ENCODE data around the gene HNRNPUL1. TPM values are rescaled to one million over a fixed set of nuclear protein-coding genes. Genes with fewer than 3 reads are reported as not detected.

The HNRNPUL1 gene
- total and polyA plus RNA-seq, 2 donors (not counting 3 experiments of a cell fraction or from before 2014, with no cell fraction given): 83.2 to 261 TPM

DNA sequence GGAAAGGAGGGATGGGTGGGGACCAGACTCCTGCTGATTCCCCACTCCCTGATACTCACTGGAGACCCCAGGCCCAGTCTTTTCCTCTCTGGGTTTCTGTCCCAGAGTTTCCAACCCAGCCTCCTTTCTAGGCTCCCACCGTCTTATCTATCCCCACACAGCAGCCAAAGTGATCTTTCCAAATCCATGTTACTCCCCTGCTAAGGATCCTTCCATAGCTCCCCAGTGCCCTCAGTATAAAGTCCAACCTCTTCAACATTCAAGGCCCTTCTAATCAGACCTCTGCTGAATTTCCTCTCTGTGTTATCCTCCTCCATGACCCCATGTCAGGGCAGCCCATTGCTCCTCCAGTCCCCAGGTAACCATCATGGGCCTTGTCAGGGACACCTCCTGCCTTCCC lies 90.9 kb downstream of the HNRNPUL1 start:
- FAIRE-seq (no peak), DNase-seq (ENCODE audit: low read depth, low spot score) (no peak)
- no peak overlapping the region for H3K4me3 ChIP-seq (replicated peaks in 1 of 3; ENCODE audit: insufficient read depth in 1 of 3, low read depth in 1 of 3, low read length in 3 of 3)
- no peak for TF ChIP-seq GATA2 (IDR thresholded peaks at IDR 0.05; ENCODE audit: insufficient read depth, insufficient read length, low read depth, low read length)
- no peak for TF ChIP-seq MAX (IDR thresholded peaks at IDR 0.05; ENCODE audit: insufficient read depth, insufficient read length)
- no peak for TF ChIP-seq POLR2AphosphoS5 (IDR thresholded peaks at IDR 0.05; ENCODE audit: insufficient read depth, low read depth, low read length)
- TF ChIP-seq, protein P1, sequence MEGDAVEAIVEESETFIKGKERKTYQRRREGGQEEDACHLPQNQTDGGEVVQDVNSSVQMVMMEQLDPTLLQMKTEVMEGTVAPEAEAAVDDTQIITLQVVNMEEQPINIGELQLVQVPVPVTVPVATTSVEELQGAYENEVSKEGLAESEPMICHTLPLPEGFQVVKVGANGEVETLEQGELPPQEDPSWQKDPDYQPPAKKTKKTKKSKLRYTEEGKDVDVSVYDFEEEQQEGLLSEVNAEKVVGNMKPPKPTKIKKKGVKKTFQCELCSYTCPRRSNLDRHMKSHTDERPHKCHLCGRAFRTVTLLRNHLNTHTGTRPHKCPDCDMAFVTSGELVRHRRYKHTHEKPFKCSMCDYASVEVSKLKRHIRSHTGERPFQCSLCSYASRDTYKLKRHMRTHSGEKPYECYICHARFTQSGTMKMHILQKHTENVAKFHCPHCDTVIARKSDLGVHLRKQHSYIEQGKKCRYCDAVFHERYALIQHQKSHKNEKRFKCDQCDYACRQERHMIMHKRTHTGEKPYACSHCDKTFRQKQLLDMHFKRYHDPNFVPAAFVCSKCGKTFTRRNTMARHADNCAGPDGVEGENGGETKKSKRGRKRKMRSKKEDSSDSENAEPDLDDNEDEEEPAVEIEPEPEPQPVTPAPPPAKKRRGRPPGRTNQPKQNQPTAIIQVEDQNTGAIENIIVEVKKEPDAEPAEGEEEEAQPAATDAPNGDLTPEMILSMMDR (IDR thresholded peaks at IDR 0.05; ENCODE audit: extremely low read depth in 1 of 2, insufficient read depth in 1 of 2, low read depth in 1 of 2, low read length in 2 of 2): no peak
- H3K9me3 ChIP-seq (replicated peaks; ENCODE audit: control insufficient read depth, insufficient read depth, low read length): no peaks in the 10 kb centered on the region
- H3K4me2 ChIP-seq (ENCODE audit: insufficient read depth, low read length): no peak overlapping the region
- POLR2A ChIA-PET: interaction anchor here (2.0 kb wide), 1 partner anchor 9 kb away, joined by 8 read pairs; the partner anchor contains the start of gene B9D2
- H3K79me2 ChIP-seq (ENCODE audit: control insufficient read depth, insufficient read depth, low read length): peaks cover 34% of the 10 kb centered on the region
- H4K20me1 ChIP-seq (replicated peaks; ENCODE audit: control insufficient read depth, extremely low read depth, insufficient read depth, low read length): no peaks in the 10 kb centered on the region
- H3K9ac ChIP-seq (replicated peaks; ENCODE audit: extremely low read depth, insufficient read depth, low read length): no peak overlapping the region
- no TSS peak for BruUV-seq (replicated peaks)
- H3K4me1 ChIP-seq (ENCODE audit: control insufficient read depth, extremely low read depth, insufficient read depth, low read length): no peaks in the 10 kb centered on the region
- H3K27me3 ChIP-seq (ENCODE audit: control insufficient read depth in 2 of 2, insufficient read depth in 2 of 2, low read length in 2 of 2): no peaks in the 10 kb centered on the region
- no peak overlapping the region for H2AFZ ChIP-seq (ENCODE audit: low read depth, low read length)
- dilution Hi-C loops (cut with MboI; ENCODE audit: extremely low pct_ligation_motif_present, low sequenced_read_pairs) (no loop called here), intact Hi-C loops (cut with micrococcal nuclease) (loop anchor here (2.0 kb wide), 1 partner anchor 90 kb away; the partner anchor contains the start of gene HNRNPUL1)
- H3K36me3 ChIP-seq (ENCODE audit: control insufficient read depth in 2 of 2, extremely low read depth in 1 of 2, insufficient read depth in 2 of 2, low read length in 2 of 2): no peaks in the 10 kb centered on the region
- H3K9me1 ChIP-seq (replicated peaks; ENCODE audit: control insufficient read depth, extremely low read depth, insufficient read depth, low read length): no peaks in the 10 kb centered on the region
- no peak overlapping the region for H3K27ac ChIP-seq (ENCODE audit: insufficient read depth, low read depth, low read length)
- CTCF ChIA-PET: interaction anchor here (0.8 to 1.6 kb wide), 5 partner anchors 9 to 77 kb away, joined by 3 to 9 read pairs (median 4); partner anchors contain the start of gene B9D2

DNA sequence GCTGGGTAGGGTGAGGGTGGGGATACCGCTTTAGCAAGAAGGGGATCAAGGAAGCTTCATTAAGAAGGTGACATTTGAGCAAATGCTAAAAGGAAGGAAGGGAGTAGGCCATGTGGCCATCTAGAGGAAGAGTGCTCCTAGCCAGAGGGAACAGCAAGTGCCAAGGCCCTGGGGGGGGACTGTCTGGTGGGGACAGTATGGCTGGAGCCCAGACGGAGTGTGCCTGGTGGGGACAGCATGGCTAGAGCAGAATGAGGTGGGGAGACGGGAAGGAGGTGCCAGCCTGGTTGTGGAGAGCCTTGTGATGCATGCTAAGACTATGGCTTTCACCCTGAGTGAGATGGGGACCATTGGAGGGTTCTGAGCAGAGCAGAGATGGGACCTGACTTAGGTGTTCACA lies 91.6 kb downstream of the HNRNPUL1 start:
- FAIRE-seq (no peak), DNase-seq (ENCODE audit: low read depth, low spot score) (no peak)
- H3K27me3 ChIP-seq (ENCODE audit: control insufficient read depth in 2 of 2, insufficient read depth in 2 of 2, low read length in 2 of 2): no peaks in the 10 kb centered on the region
- no peak overlapping the region for H3K27ac ChIP-seq (ENCODE audit: insufficient read depth, low read depth, low read length)
- H3K36me3 ChIP-seq (ENCODE audit: control insufficient read depth in 2 of 2, extremely low read depth in 1 of 2, insufficient read depth in 2 of 2, low read length in 2 of 2): no peaks in the 10 kb centered on the region
- H3K9ac ChIP-seq (replicated peaks; ENCODE audit: extremely low read depth, insufficient read depth, low read length): no peak overlapping the region
- intact Hi-C loops (cut with micrococcal nuclease): loop anchor here (2.0 kb wide), 1 partner anchor 91 kb away; the partner anchor contains the start of gene HNRNPUL1
- no peaks in the 10 kb centered on the region for H4K20me1 ChIP-seq (replicated peaks; ENCODE audit: control insufficient read depth, extremely low read depth, insufficient read depth, low read length)
- no peaks in the 10 kb centered on the region for H3K4me1 ChIP-seq (ENCODE audit: control insufficient read depth, extremely low read depth, insufficient read depth, low read length)
- CTCF ChIA-PET: interaction anchor here (0.9 to 1.6 kb wide), 6 partner anchors 8 to 76 kb away, joined by 3 to 9 read pairs (median 3); partner anchors contain the start of genes B3GNT8 and B9D2
- H3K4me3 ChIP-seq (replicated peaks in 1 of 3; ENCODE audit: insufficient read depth in 1 of 3, low read depth in 1 of 3, low read length in 3 of 3): no peak overlapping the region
- no peak overlapping the region for H2AFZ ChIP-seq (ENCODE audit: low read depth, low read length)
- H3K79me2 ChIP-seq (ENCODE audit: control insufficient read depth, insufficient read depth, low read length): peaks cover 26% of the 10 kb centered on the region
- dilution Hi-C loops (cut with MboI; ENCODE audit: extremely low pct_ligation_motif_present, low sequenced_read_pairs): no loop called here
- no TSS peak for BruUV-seq (replicated peaks)
- H3K4me2 ChIP-seq (ENCODE audit: insufficient read depth, low read length): no peak overlapping the region
- no peak for TF ChIP-seq MYC (IDR thresholded peaks at IDR 0.05; ENCODE audit: low read depth, low read length)
- TF ChIP-seq, protein P1 (IDR thresholded peaks at IDR 0.05; ENCODE audit: extremely low read depth in 1 of 2, insufficient read depth in 1 of 2, low read depth in 1 of 2, low read length in 2 of 2): no peak
- TF ChIP-seq JUN (IDR thresholded peaks at IDR 0.05; ENCODE audit: borderline replicate concordance, insufficient read depth, insufficient read length, low read depth): no peak
- TF ChIP-seq POLR2A (IDR thresholded peaks at IDR 0.05; ENCODE audit: low read depth, low read length): no peak
- TF ChIP-seq MAX (IDR thresholded peaks at IDR 0.05; ENCODE audit: insufficient read depth, insufficient read length): no peak
- TF ChIP-seq POLR2AphosphoS5 (IDR thresholded peaks at IDR 0.05; ENCODE audit: insufficient read depth, low read depth, low read length): no peak
- no peak for TF ChIP-seq GATA2 (IDR thresholded peaks at IDR 0.05; ENCODE audit: insufficient read depth, insufficient read length, low read depth, low read length)
- TF ChIP-seq EZH2 (IDR thresholded peaks at IDR 0.05; ENCODE audit: borderline replicate concordance, low read depth, low read length, severe bottlenecking): no peak
- TF ChIP-seq FOS (IDR thresholded peaks at IDR 0.05; ENCODE audit: borderline replicate concordance, insufficient read depth, low read length): no peak
- no peaks in the 10 kb centered on the region for H3K9me3 ChIP-seq (replicated peaks; ENCODE audit: control insufficient read depth, insufficient read depth, low read length)
- no peaks in the 10 kb centered on the region for H3K9me1 ChIP-seq (replicated peaks; ENCODE audit: control insufficient read depth, extremely low read depth, insufficient read depth, low read length)
- POLR2A ChIA-PET: no interaction called here

Measured in endothelial cell of umbilical vein (primary cell).